ELR (cell line): ENCODE results near the gene CS.

Experiments
- DNase-seq: peaks from one replicate; pipeline ENCODE4 v3.0.0-alpha.2; 2015; ENCODE audit warnings: low read depth

CS gene

GRCh38 chr12:56247923-56248322 lies 52.2 kb downstream of the CS start:
- no peak for DNase-seq

- no peak for DNase-seq
Measured at GRCh38 chr12:56244494-56244893, 55.6 kb downstream of the CS start.

GRCh38 chr12:56243731-56244181 lies 56.4 kb downstream of the CS start:
- DNase-seq = no peak

- no peak for DNase-seq
Measured at GRCh38 chr12:56242986-56243385, 57.1 kb downstream of the CS start.

- DNase-seq = no peak
Measured at GRCh38 chr12:56241424-56242303, 58.5 kb downstream of the CS start.

- no peak for DNase-seq
Measured at GRCh38 chr12:56237552-56237951, 62.6 kb downstream of the CS start.

- DNase-seq = no peak
Measured at GRCh38 chr12:56236985-56237384, 63.1 kb downstream of the CS start.

- DNase-seq = no peak
Measured at GRCh38 chr12:56236091-56236490, 64.0 kb downstream of the CS start.

GRCh38 chr12:56234746-56235436 lies 65.2 kb downstream of the CS start:
- no peak for DNase-seq

- no peak for DNase-seq
Measured at GRCh38 chr12:56231184-56231582, 68.9 kb downstream of the CS start.

GRCh38 chr12:56230432-56231183 lies 69.5 kb downstream of the CS start:
- no peak for DNase-seq

- no peak for DNase-seq
Measured at GRCh38 chr12:56229916-56230431, 70.2 kb downstream of the CS start, which contains the start of gene SLC39A5. Gene SLC39A5, plus strand, starts transcription at chr12:56230051. Its CDS starts 1,224 bp downstream, at chr12:56231275.

- DNase-seq = no peak
Measured at GRCh38 chr12:56229082-56229481, 71.0 kb downstream of the CS start.

GRCh38 chr12:56224954-56225353 lies 75.2 kb downstream of the CS start:
- DNase-seq = no peak

GRCh38 chr12:56224102-56224701 lies 75.9 kb downstream of the CS start, which contains the start of gene NABP2:
Gene NABP2, plus strand, starts transcription at chr12:56224342. Its CDS starts 515 bp downstream, at chr12:56224857.
- peak; percentile 99 for DNase-seq

GRCh38 chr12:56223571-56224101 lies 76.5 kb downstream of the CS start:
- no peak for DNase-seq

GRCh38 chr12:56222531-56222895 lies 77.6 kb downstream of the CS start:
- DNase-seq = no peak

GRCh38 chr12:56221757-56222530 lies 78.2 kb downstream of the CS start, which contains the start of gene RNF41:
Gene RNF41, minus strand, starts transcription at chr12:56221922. Its CDS starts 7,875 bp downstream, at chr12:56214047.
- DNase-seq = peak; percentile 98
